DOHH2 (cell line): ENCODE results near the gene ACSL5.

ENCODE experiments used
- CTCF ChIP-seq: fragments of 200-600 bp; sonication (generic); IDR thresholded peaks from one replicate; pipeline ENCODE4 v1.5.1; 2014; ENCODE audit warnings: antibody characterized with exemption, mild to moderate bottlenecking, low read depth, low read length; ENCODE audit not compliant: poor library complexity, severe bottlenecking
- EZH2phosphoT487 ChIP-seq: fragments of 200-600 bp; sonication (generic); IDR thresholded peaks from 2 replicates; pipeline ENCODE4 v1.6.1; 2017; ENCODE audit warnings: borderline replicate concordance, mild to moderate bottlenecking, antibody characterized with exemption, low read length, moderate library complexity, mixed read lengths

- peak; percentile 44 for TF ChIP-seq CTCF
- no peak for TF ChIP-seq EZH2phosphoT487
Measured at GRCh38 chr10:112475575-112476218, 101.8 kb downstream of the ACSL5 start.
